ENCODE results near the gene DPRX. TPM values are rescaled to one million over a fixed set of nuclear protein-coding genes. Genes with fewer than 3 reads are reported as not detected.
A peak's percentile ranks its signal among the peaks of the same experiment; 100 is the strongest.

The DPRX gene
- total and polyA plus RNA-seq, 2 of the 13 experiments (the other 11 are each of a cell fraction or from before 2014, with no cell fraction given), result not detected

DNA sequence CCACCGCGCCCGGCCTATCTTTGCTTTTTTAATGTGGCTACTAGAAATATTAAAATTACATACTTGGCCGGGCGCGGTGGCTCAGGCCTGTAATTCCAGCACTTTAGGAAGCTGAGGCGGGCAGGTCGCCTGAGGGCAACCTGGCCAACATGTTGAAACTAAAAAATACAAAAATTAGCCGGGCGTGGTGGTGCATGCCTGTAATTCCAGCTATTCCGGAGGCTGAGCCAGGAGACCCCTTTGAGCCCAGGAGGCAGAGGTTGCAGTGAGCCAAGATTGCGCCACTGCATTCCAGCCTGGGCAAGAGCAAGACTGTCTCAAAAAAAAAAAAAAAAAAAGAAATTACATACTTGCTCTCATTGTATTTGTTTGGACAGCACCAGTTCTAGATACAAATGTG is 34.8 kb upstream of the DPRX start (continued):
- TF ChIP-seq FOXP1 (IDR thresholded peaks at IDR 0.05) (no peak), FOXP1 (CRISPR knock-in tag; IDR thresholded peaks at IDR 0.05) (no peak), ETV5 (CRISPR knock-in tag; IDR thresholded peaks at IDR 0.05; ENCODE audit: borderline replicate concordance) (no peak), ZFP41 (CRISPR knock-in tag; IDR thresholded peaks at IDR 0.05; ENCODE audit: borderline replicate concordance) (no peak), RARA (CRISPR knock-in tag; IDR thresholded peaks at IDR 0.05) (no peak), SAP130 (CRISPR knock-in tag; IDR thresholded peaks at IDR 0.05; ENCODE audit: low read depth) (no peak), ZNF138 (CRISPR knock-in tag; IDR thresholded peaks at IDR 0.05; ENCODE audit: low read depth) (no peak), GATAD1 (CRISPR knock-in tag; IDR thresholded peaks at IDR 0.05) (no peak), ZSCAN25 (CRISPR knock-in tag; IDR thresholded peaks at IDR 0.05) (no peak), CAMTA2 (CRISPR knock-in tag; IDR thresholded peaks at IDR 0.05; ENCODE audit: borderline replicate concordance) (no peak), ZC3H4 (CRISPR knock-in tag; IDR thresholded peaks at IDR 0.05; ENCODE audit: borderline replicate concordance) (no peak), HDAC2 (CRISPR knock-in tag; IDR thresholded peaks at IDR 0.05) (0 out of 2 replicates have a peak, but pooled peaks have one; percentile 15), ZNF850 (CRISPR knock-in tag; conservative IDR thresholded peaks at IDR 0.05) (no peak)
- TF ChIP-seq, protein P1, sequence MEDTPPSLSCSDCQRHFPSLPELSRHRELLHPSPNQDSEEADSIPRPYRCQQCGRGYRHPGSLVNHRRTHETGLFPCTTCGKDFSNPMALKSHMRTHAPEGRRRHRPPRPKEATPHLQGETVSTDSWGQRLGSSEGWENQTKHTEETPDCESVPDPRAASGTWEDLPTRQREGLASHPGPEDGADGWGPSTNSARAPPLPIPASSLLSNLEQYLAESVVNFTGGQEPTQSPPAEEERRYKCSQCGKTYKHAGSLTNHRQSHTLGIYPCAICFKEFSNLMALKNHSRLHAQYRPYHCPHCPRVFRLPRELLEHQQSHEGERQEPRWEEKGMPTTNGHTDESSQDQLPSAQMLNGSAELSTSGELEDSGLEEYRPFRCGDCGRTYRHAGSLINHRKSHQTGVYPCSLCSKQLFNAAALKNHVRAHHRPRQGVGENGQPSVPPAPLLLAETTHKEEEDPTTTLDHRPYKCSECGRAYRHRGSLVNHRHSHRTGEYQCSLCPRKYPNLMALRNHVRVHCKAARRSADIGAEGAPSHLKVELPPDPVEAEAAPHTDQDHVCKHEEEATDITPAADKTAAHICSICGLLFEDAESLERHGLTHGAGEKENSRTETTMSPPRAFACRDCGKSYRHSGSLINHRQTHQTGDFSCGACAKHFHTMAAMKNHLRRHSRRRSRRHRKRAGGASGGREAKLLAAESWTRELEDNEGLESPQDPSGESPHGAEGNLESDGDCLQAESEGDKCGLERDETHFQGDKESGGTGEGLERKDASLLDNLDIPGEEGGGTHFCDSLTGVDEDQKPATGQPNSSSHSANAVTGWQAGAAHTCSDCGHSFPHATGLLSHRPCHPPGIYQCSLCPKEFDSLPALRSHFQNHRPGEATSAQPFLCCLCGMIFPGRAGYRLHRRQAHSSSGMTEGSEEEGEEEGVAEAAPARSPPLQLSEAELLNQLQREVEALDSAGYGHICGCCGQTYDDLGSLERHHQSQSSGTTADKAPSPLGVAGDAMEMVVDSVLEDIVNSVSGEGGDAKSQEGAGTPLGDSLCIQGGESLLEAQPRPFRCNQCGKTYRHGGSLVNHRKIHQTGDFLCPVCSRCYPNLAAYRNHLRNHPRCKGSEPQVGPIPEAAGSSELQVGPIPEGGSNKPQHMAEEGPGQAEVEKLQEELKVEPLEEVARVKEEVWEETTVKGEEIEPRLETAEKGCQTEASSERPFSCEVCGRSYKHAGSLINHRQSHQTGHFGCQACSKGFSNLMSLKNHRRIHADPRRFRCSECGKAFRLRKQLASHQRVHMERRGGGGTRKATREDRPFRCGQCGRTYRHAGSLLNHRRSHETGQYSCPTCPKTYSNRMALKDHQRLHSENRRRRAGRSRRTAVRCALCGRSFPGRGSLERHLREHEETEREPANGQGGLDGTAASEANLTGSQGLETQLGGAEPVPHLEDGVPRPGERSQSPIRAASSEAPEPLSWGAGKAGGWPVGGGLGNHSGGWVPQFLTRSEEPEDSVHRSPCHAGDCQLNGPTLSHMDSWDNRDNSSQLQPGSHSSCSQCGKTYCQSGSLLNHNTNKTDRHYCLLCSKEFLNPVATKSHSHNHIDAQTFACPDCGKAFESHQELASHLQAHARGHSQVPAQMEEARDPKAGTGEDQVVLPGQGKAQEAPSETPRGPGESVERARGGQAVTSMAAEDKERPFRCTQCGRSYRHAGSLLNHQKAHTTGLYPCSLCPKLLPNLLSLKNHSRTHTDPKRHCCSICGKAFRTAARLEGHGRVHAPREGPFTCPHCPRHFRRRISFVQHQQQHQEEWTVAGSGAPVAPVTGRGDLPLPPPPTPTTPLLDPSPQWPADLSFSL (CRISPR knock-in tag; IDR thresholded peaks at IDR 0.05), result no peak
- TF ChIP-seq, protein P2, sequence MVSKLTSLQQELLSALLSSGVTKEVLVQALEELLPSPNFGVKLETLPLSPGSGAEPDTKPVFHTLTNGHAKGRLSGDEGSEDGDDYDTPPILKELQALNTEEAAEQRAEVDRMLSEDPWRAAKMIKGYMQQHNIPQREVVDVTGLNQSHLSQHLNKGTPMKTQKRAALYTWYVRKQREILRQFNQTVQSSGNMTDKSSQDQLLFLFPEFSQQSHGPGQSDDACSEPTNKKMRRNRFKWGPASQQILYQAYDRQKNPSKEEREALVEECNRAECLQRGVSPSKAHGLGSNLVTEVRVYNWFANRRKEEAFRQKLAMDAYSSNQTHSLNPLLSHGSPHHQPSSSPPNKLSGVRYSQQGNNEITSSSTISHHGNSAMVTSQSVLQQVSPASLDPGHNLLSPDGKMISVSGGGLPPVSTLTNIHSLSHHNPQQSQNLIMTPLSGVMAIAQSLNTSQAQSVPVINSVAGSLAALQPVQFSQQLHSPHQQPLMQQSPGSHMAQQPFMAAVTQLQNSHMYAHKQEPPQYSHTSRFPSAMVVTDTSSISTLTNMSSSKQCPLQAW (CRISPR knock-in tag; IDR thresholded peaks at IDR 0.05), result no peak
- TF ChIP-seq, protein P3, sequence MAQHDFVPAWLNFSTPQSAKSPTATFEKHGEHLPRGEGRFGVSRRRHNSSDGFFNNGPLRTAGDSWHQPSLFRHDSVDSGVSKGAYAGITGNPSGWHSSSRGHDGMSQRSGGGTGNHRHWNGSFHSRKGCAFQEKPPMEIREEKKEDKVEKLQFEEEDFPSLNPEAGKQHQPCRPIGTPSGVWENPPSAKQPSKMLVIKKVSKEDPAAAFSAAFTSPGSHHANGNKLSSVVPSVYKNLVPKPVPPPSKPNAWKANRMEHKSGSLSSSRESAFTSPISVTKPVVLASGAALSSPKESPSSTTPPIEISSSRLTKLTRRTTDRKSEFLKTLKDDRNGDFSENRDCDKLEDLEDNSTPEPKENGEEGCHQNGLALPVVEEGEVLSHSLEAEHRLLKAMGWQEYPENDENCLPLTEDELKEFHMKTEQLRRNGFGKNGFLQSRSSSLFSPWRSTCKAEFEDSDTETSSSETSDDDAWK (CRISPR knock-in tag; IDR thresholded peaks at IDR 0.05), result no peak
- TF ChIP-seq, protein P4, sequence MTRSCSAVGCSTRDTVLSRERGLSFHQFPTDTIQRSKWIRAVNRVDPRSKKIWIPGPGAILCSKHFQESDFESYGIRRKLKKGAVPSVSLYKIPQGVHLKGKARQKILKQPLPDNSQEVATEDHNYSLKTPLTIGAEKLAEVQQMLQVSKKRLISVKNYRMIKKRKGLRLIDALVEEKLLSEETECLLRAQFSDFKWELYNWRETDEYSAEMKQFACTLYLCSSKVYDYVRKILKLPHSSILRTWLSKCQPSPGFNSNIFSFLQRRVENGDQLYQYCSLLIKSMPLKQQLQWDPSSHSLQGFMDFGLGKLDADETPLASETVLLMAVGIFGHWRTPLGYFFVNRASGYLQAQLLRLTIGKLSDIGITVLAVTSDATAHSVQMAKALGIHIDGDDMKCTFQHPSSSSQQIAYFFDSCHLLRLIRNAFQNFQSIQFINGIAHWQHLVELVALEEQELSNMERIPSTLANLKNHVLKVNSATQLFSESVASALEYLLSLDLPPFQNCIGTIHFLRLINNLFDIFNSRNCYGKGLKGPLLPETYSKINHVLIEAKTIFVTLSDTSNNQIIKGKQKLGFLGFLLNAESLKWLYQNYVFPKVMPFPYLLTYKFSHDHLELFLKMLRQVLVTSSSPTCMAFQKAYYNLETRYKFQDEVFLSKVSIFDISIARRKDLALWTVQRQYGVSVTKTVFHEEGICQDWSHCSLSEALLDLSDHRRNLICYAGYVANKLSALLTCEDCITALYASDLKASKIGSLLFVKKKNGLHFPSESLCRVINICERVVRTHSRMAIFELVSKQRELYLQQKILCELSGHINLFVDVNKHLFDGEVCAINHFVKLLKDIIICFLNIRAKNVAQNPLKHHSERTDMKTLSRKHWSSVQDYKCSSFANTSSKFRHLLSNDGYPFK (CRISPR knock-in tag; IDR thresholded peaks at IDR 0.05; ENCODE audit: borderline replicate concordance), result no peak
